ENCODE data around the gene ZSWIM9.

ZSWIM9 gene

DNA sequence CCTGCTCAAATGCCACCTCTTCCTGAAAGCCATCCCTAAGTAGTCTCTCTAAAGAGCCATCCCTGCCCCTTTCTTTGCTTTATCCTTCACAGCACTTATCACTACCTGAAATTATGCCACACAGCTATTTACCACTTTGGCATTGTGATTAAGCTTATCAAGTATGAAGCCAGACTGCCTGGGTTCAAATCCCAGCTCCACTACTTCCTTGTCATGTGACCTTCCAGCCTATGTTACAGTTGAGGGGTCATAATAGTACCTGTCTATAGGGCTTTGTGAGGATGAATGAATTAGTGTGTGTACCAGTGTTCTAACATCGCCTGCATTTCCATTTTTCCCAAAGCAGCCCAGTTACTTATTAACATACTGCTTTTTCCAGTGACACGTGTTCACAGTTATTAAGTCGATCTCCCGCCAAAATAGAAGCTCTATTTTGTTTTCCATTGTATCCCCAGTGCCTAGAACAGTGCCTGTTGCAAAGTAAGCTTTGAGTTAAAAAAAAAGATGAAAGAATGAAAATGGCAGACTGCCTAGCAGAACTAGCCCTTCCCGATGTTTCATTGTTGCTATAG lies 32.8 kb downstream of the ZSWIM9 start:
- H3K9ac ChIP-seq (ENCODE audit: low read length) = peak overlapping the region; percentile 86
- peak overlapping the region; percentile 95 for H3K4me3 ChIP-seq (ENCODE audit: insufficient read depth, low read length, poor library complexity, severe bottlenecking)
- no peaks in the 10 kb centered on the region for H4K20me1 ChIP-seq (ENCODE audit: low read depth, low read length)
- no peaks in the 10 kb centered on the region for H3K9me3 ChIP-seq (ENCODE audit: insufficient read depth, low read length)
- H3K79me2 ChIP-seq (ENCODE audit: insufficient read depth, low read length) = peaks cover 26% of the 10 kb centered on the region
- no peaks in the 10 kb centered on the region for H3K9me2 ChIP-seq (replicated peaks; ENCODE audit: insufficient read depth, low read length)
- H3K27me3 ChIP-seq (ENCODE audit: low read length) = no peaks in the 10 kb centered on the region
- peaks cover 4% of the 10 kb centered on the region for H3F3A ChIP-seq (ENCODE audit: insufficient read depth)
- TF ChIP-seq EZH2phosphoT487 (conservative IDR thresholded peaks at IDR 0.05; ENCODE audit: low read length) = no peak
- TF ChIP-seq, protein P1, sequence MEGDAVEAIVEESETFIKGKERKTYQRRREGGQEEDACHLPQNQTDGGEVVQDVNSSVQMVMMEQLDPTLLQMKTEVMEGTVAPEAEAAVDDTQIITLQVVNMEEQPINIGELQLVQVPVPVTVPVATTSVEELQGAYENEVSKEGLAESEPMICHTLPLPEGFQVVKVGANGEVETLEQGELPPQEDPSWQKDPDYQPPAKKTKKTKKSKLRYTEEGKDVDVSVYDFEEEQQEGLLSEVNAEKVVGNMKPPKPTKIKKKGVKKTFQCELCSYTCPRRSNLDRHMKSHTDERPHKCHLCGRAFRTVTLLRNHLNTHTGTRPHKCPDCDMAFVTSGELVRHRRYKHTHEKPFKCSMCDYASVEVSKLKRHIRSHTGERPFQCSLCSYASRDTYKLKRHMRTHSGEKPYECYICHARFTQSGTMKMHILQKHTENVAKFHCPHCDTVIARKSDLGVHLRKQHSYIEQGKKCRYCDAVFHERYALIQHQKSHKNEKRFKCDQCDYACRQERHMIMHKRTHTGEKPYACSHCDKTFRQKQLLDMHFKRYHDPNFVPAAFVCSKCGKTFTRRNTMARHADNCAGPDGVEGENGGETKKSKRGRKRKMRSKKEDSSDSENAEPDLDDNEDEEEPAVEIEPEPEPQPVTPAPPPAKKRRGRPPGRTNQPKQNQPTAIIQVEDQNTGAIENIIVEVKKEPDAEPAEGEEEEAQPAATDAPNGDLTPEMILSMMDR (IDR thresholded peaks at IDR 0.05; ENCODE audit: insufficient read depth, low read length, poor library complexity, severe bottlenecking) = no peak
- peak overlapping the region; percentile 60 for H2AFZ ChIP-seq (ENCODE audit: low read depth, low read length, severe bottlenecking)
- peak overlapping the region; percentile 80 for H3K4me2 ChIP-seq (ENCODE audit: low read depth, low read length, poor library complexity, severe bottlenecking)
- peaks cover 2% of the 10 kb centered on the region; the same call in 1 of the 2 replicates for H3K36me3 ChIP-seq (ENCODE audit: low read length)
- H3K27ac ChIP-seq (ENCODE audit: low read depth, low read length) = peak overlapping the region; percentile 56

DNA sequence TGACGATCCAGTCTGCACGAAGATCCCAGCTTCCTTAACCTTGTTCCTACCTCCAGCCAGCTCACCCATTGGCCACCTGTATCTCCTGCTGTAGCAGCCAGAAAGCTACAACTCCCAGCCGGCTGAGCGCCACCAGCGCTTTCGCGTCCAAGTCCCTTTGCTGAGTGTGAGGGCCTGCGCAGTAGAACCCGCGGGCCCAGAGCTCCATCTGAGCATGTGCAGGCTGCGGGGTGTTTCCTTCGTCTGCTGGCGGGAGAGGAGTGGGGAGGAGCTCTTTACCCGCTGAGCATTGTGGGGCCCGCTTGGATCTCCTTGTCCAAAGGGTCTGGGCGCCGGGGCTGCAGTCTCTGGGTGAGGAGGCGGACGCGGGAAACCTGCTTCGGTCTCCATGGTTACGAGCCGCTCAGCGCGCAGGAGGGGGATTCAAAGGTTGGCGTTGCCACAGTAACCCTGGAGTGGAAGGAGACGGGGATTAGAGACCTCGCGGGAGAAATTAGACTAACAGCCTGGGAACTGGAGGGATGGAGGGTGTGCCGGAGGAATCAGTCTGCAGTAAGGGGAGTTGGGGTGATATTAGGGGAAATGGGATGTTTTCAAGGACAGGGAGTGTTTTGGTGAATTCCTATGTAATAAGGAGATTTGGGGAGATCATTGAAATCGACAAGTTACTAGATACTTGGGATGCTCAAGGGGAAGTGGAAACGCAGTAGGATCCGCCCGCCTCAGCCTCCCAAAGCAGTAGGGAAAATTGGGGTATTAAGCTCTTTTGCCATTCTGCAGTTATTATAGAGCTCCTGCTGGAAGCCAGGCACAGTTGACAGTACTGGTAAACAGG lies 33.5 kb downstream of the ZSWIM9 start:
- H3K79me2 ChIP-seq (ENCODE audit: insufficient read depth, low read length) = peaks cover 26% of the 10 kb centered on the region
- peak overlapping the region; percentile 95 for H3K4me3 ChIP-seq (ENCODE audit: insufficient read depth, low read length, poor library complexity, severe bottlenecking)
- peak overlapping the region; percentile 56 for H3K27ac ChIP-seq (ENCODE audit: low read depth, low read length)
- H3K9ac ChIP-seq (ENCODE audit: low read length) = peak overlapping the region; percentile 86
- no peaks in the 10 kb centered on the region for H3K27me3 ChIP-seq (ENCODE audit: low read length)
- peak overlapping the region; percentile 80 for H3K4me2 ChIP-seq (ENCODE audit: low read depth, low read length, poor library complexity, severe bottlenecking)
- H2AFZ ChIP-seq (ENCODE audit: low read depth, low read length, severe bottlenecking) = peak overlapping the region; percentile 60
- H4K20me1 ChIP-seq (ENCODE audit: low read depth, low read length) = no peaks in the 10 kb centered on the region
- peaks cover 2% of the 10 kb centered on the region; the same call in 1 of the 2 replicates for H3K36me3 ChIP-seq (ENCODE audit: low read length)
- H3K9me3 ChIP-seq (ENCODE audit: insufficient read depth, low read length) = no peaks in the 10 kb centered on the region
- no peaks in the 10 kb centered on the region for H3K9me2 ChIP-seq (replicated peaks; ENCODE audit: insufficient read depth, low read length)
- peaks cover 4% of the 10 kb centered on the region for H3F3A ChIP-seq (ENCODE audit: insufficient read depth)
- TF ChIP-seq, protein P1 (IDR thresholded peaks at IDR 0.05; ENCODE audit: insufficient read depth, low read length, poor library complexity, severe bottlenecking) = no peak
- no peak for TF ChIP-seq EZH2phosphoT487 (conservative IDR thresholded peaks at IDR 0.05; ENCODE audit: low read length)

DNA sequence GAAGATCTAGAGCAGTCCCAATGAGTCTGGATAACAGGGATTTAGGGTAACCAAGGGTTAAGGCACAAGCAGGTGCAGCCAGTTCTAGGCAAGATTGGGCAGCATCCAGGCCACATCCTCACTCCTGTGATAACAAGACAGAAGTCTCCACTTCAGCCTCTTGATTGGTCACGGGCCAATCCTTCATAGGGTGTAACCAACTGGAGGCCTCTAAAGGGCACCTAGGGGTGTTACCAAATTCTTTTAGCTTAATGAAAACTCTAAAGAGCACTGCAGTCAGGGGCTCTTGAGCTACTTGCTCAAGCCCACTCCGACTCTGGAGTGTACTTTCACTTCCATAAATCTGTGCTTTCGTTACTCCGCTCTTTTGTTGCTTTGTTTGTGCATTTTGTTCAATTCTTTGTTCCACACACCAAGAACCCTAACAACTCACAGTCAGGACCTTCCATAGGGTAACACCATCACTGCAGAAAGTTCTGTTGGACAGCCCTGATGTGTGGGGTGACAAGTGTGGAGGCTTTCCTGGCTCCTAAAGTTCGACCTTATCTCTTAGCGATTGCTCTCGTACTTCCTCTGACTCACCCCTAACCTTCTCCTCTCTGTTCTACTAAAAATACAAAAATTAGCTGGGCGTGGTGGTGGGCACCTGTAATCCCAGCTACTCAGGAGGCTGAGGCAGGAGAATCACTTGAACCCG lies 36.1 kb downstream of the ZSWIM9 start:
- peaks cover 22% of the 10 kb centered on the region for H3F3A ChIP-seq (ENCODE audit: insufficient read depth)
- no peak overlapping the region for H3K9ac ChIP-seq (ENCODE audit: low read length)
- H3K79me2 ChIP-seq (ENCODE audit: insufficient read depth, low read length) = peaks cover 26% of the 10 kb centered on the region
- peaks cover 8% of the 10 kb centered on the region; the same call in 1 of the 2 replicates for H3K36me3 ChIP-seq (ENCODE audit: low read length)
- H2AFZ ChIP-seq (ENCODE audit: low read depth, low read length, severe bottlenecking) = no peak overlapping the region
- H3K4me3 ChIP-seq (ENCODE audit: insufficient read depth, low read length, poor library complexity, severe bottlenecking) = no peak overlapping the region
- no peak for TF ChIP-seq EZH2phosphoT487 (conservative IDR thresholded peaks at IDR 0.05; ENCODE audit: low read length)
- TF ChIP-seq, protein P1 (IDR thresholded peaks at IDR 0.05; ENCODE audit: insufficient read depth, low read length, poor library complexity, severe bottlenecking) = no peak
- H3K27me3 ChIP-seq (ENCODE audit: low read length) = no peaks in the 10 kb centered on the region
- no peaks in the 10 kb centered on the region for H4K20me1 ChIP-seq (ENCODE audit: low read depth, low read length)
- H3K9me2 ChIP-seq (replicated peaks; ENCODE audit: insufficient read depth, low read length) = no peaks in the 10 kb centered on the region
- no peaks in the 10 kb centered on the region for H3K9me3 ChIP-seq (ENCODE audit: insufficient read depth, low read length)
- no peak overlapping the region for H3K27ac ChIP-seq (ENCODE audit: low read depth, low read length)
- no peak overlapping the region for H3K4me2 ChIP-seq (ENCODE audit: low read depth, low read length, poor library complexity, severe bottlenecking)
